ENCODE measurements around the gene C6orf62.
"Not testable (repeated sequence)": the region's sequence is repeated elsewhere in the genome, so short reads cannot be mapped to it uniquely, and the experiment has no call there.

C6orf62 gene

GRCh38 chr6:24743265-24743943, 24.4 kb upstream of the C6orf62 start:
- no peak for DNase-seq (ENCODE audit: low read depth in 2 of 2)

- no peak for DNase-seq (ENCODE audit: low read depth in 2 of 2)
Observed at GRCh38 chr6:24742216-24742738, 23.3 kb upstream of the C6orf62 start.

- no peak for DNase-seq (ENCODE audit: low read depth in 2 of 2)
Observed at GRCh38 chr6:24740861-24741260, 21.9 kb upstream of the C6orf62 start.

- no peak for DNase-seq (ENCODE audit: low read depth in 2 of 2)
Observed at GRCh38 chr6:24738741-24739140, 19.8 kb upstream of the C6orf62 start.

- DNase-seq (ENCODE audit: low read depth in 2 of 2) = not testable (repeated sequence)
Observed at GRCh38 chr6:24734710-24735109, 15.8 kb upstream of the C6orf62 start.

- no peak for DNase-seq (ENCODE audit: low read depth in 2 of 2)
Observed at GRCh38 chr6:24734166-24734565, 15.2 kb upstream of the C6orf62 start.

- not testable (repeated sequence) for DNase-seq (ENCODE audit: low read depth in 2 of 2)
Observed at GRCh38 chr6:24731456-24732134, 12.6 kb upstream of the C6orf62 start.

GRCh38 chr6:24730653-24731052, 11.7 kb upstream of the C6orf62 start:
- not testable (repeated sequence) for DNase-seq (ENCODE audit: low read depth in 2 of 2)

GRCh38 chr6:24723270-24723669, 4.3 kb upstream of the C6orf62 start:
- DNase-seq (ENCODE audit: low read depth in 2 of 2) = no peak

GRCh38 chr6:24721461-24722215, 2.7 kb upstream of the C6orf62 start:
- DNase-seq (ENCODE audit: low read depth in 2 of 2) = no peak

GRCh38 chr6:24720604-24721460, 1.9 kb upstream of the C6orf62 start:
- DNase-seq (ENCODE audit: low read depth in 2 of 2) = peak; percentile 98 to 99

GRCh38 chr6:24720131-24720603, 1.2 kb upstream of the C6orf62 start:
- peak; percentile 56 to 64 for DNase-seq (ENCODE audit: low read depth in 2 of 2)

- no peak for DNase-seq (ENCODE audit: low read depth in 2 of 2)
Observed at GRCh38 chr6:24718449-24719124, 367 bp downstream of the C6orf62 start.

GRCh38 chr6:24716602-24717148, 2.3 kb downstream of the C6orf62 start:
- not testable (repeated sequence) for DNase-seq (ENCODE audit: low read depth in 2 of 2)

- DNase-seq (ENCODE audit: low read depth in 2 of 2) = no peak
Observed at GRCh38 chr6:24710519-24711303, 8.2 kb downstream of the C6orf62 start.

- DNase-seq (ENCODE audit: low read depth in 2 of 2) = no peak
Observed at GRCh38 chr6:24709014-24709711, 9.8 kb downstream of the C6orf62 start.

- no peak for DNase-seq (ENCODE audit: low read depth in 2 of 2)
Observed at GRCh38 chr6:24708612-24709011, 10.3 kb downstream of the C6orf62 start.

GRCh38 chr6:24704468-24704867, 14.5 kb downstream of the C6orf62 start:
- DNase-seq (ENCODE audit: low read depth in 2 of 2) = no peak

GRCh38 chr6:24702720-24703282, 16.2 kb downstream of the C6orf62 start:
- no peak for DNase-seq (ENCODE audit: low read depth in 2 of 2)
